H9 (cell line): ENCODE measurements around the gene SARNP. TPM values are rescaled to one million over a fixed set of nuclear protein-coding genes. Genes with fewer than 3 reads are reported as not detected.

ENCODE experiments used
- DNase-seq: peaks from one replicate; pipeline ENCODE4 v3.0.0-alpha.2; 2017
- H2AFZ ChIP-seq: one replicate; pipeline ENCODE4 v1.6.1; 2013; ENCODE audit warnings: mild to moderate bottlenecking, low read length, control low read depth, moderate library complexity
- H2AK5ac ChIP-seq: 2 replicates; pipeline ENCODE4 v1.6.1; 2013; ENCODE audit warnings: low read length, control low read depth, mixed read lengths; ENCODE audit not compliant: insufficient read length
- H2BK120ac ChIP-seq: one replicate; pipeline ENCODE4 v1.6.1; 2013; ENCODE audit warnings: low read depth, mild to moderate bottlenecking, low read length, control low read depth, inconsistent platforms; ENCODE audit not compliant: poor library complexity, severe bottlenecking
- H2BK12ac ChIP-seq: 2 replicates; pipeline ENCODE4 v1.6.1; 2013; ENCODE audit warnings: low read length, control low read depth, mixed read lengths, low read depth; ENCODE audit not compliant: insufficient read length
- H2BK15ac ChIP-seq: 2 replicates; pipeline ENCODE4 v1.6.1; 2013; ENCODE audit warnings: low read depth, low read length, control low read depth
- H2BK20ac ChIP-seq: one replicate; pipeline ENCODE4 v1.6.1; 2013; ENCODE audit warnings: low read depth, mild to moderate bottlenecking, low read length, control low read depth, inconsistent platforms; ENCODE audit not compliant: poor library complexity, severe bottlenecking
- H2BK5ac ChIP-seq: 2 replicates; pipeline ENCODE4 v1.6.1; 2013; ENCODE audit warnings: low read length, control low read depth, mixed read lengths; ENCODE audit not compliant: insufficient read length
- H3K14ac ChIP-seq: 2 replicates; pipeline ENCODE4 v1.6.1; 2013; ENCODE audit warnings: low read length, control low read depth; ENCODE audit not compliant: insufficient read depth
- H3K18ac ChIP-seq: 2 replicates; pipeline ENCODE4 v1.6.1; 2013; ENCODE audit warnings: low read depth, mild to moderate bottlenecking, mixed read lengths, low read length, control low read depth; ENCODE audit not compliant: insufficient read length
- H3K23ac ChIP-seq: 2 replicates; pipeline ENCODE4 v1.6.1; 2013; ENCODE audit warnings: low read length, control low read depth, mixed read lengths, low read depth; ENCODE audit not compliant: insufficient read length
- H3K23me2 ChIP-seq: 2 replicates; pipeline ENCODE4 v1.6.1; 2013; ENCODE audit warnings: low read depth, mild to moderate bottlenecking, mixed read lengths, low read length, control low read depth; ENCODE audit not compliant: insufficient read length, poor library complexity, severe bottlenecking
- H3K27ac ChIP-seq: 2 replicates; pipeline ENCODE4 v1.5.1; 2013; ENCODE audit warnings: low read length, control low read depth, mixed read lengths, low read depth; ENCODE audit not compliant: insufficient read length
- H3K27me3 ChIP-seq: 2 replicates; pipeline ENCODE4 v1.6.1; 2013; ENCODE audit warnings: low read length, control low read depth, inconsistent platforms; ENCODE audit not compliant: insufficient read depth
- H3K4ac ChIP-seq: 2 replicates; pipeline ENCODE4 v1.6.1; 2013; ENCODE audit warnings: low read depth, mild to moderate bottlenecking, control low read depth, inconsistent platforms, low read length, moderate library complexity
- H3K4me1 ChIP-seq: 2 replicates; pipeline ENCODE4 v1.6.1; 2013; ENCODE audit warnings: low read length, control low read depth, inconsistent platforms; ENCODE audit not compliant: insufficient read depth
- H3K4me2 ChIP-seq: 2 replicates; pipeline ENCODE4 v1.6.1; 2013; ENCODE audit warnings: low read length, control low read depth, mixed read lengths; ENCODE audit not compliant: insufficient read length, insufficient read depth
- H3K56ac ChIP-seq: 2 replicates; pipeline ENCODE4 v1.6.1; 2013; ENCODE audit warnings: low read depth, mild to moderate bottlenecking, mixed read lengths, low read length, control low read depth; ENCODE audit not compliant: insufficient read length
- H3K79me1 ChIP-seq: 2 replicates; pipeline ENCODE4 v1.6.1; 2013; ENCODE audit warnings: low read depth, mild to moderate bottlenecking, moderate library complexity, low read length, control low read depth, inconsistent platforms; ENCODE audit not compliant: insufficient read depth, poor library complexity, severe bottlenecking
- H3K79me2 ChIP-seq: 2 replicates; pipeline ENCODE4 v1.6.1; 2013; ENCODE audit warnings: low read length, control low read depth, inconsistent platforms; ENCODE audit not compliant: insufficient read depth
- H3K9ac ChIP-seq: 2 replicates; pipeline ENCODE4 v1.6.1; 2013; ENCODE audit warnings: low read length, control low read depth, mixed read lengths; ENCODE audit not compliant: insufficient read length; ENCODE audit errors: extremely low read depth
- H3K9me3 ChIP-seq: one replicate; pipeline ENCODE4 v1.6.1; 2013; ENCODE audit warnings: low read depth, low read length, inconsistent platforms; ENCODE audit not compliant: control insufficient read depth
- H3T11ph ChIP-seq: one replicate; pipeline ENCODE4 v1.6.1; 2013; ENCODE audit warnings: mild to moderate bottlenecking, low read length, control low read depth, inconsistent platforms
- H4K20me1 ChIP-seq: one replicate; pipeline ENCODE4 v1.6.1; 2013; ENCODE audit not compliant: control insufficient read depth, insufficient read length, insufficient read depth
- H4K5ac ChIP-seq: 2 replicates; pipeline ENCODE4 v1.6.1; 2013; ENCODE audit warnings: low read depth, mild to moderate bottlenecking, mixed read lengths, low read length, control low read depth; ENCODE audit not compliant: insufficient read length
- H4K8ac ChIP-seq: replicated peaks from 2 replicates; pipeline ENCODE4 v1.6.1; 2013; ENCODE audit warnings: low read length, control low read depth, mixed read lengths, low read depth; ENCODE audit not compliant: insufficient read length
- H4K91ac ChIP-seq: 2 replicates; pipeline ENCODE4 v1.6.1; 2013; ENCODE audit warnings: low read depth, mild to moderate bottlenecking, moderate library complexity, mixed read lengths, low read length, control low read depth; ENCODE audit not compliant: insufficient read length
- H3K27ac Mint-ChIP-seq, 3 experiments: 2 replicates in 2 of 3; 3 replicates in 1 of 3; pipeline ENCODE4 v1.8.0; 2020 to 2021; ENCODE audit warnings: mixed read lengths in 3 of 3, mild to moderate bottlenecking in 1 of 3, moderate library complexity in 1 of 3
- H3K27me3 Mint-ChIP-seq: 2 replicates; pipeline ENCODE4 v1.8.0; 2021; ENCODE audit warnings: low read depth, mild to moderate bottlenecking, moderate library complexity, mixed read lengths
- H3K36me3 Mint-ChIP-seq, 3 experiments: 2 replicates in 2 of 3; 3 replicates in 1 of 3; pipeline ENCODE4 v1.8.0; 2020 to 2021; ENCODE audit warnings: low read depth in 3 of 3, mixed read lengths in 3 of 3; ENCODE audit not compliant: insufficient read depth in 1 of 3
- H3K4me1 Mint-ChIP-seq, 2 experiments: 2 replicates each; pipeline ENCODE4 v1.8.0; 2020; ENCODE audit warnings: mixed read lengths in 2 of 2
- H3K4me3 Mint-ChIP-seq, 2 experiments: 2 replicates in 1 of 2; 3 replicates in 1 of 2; pipeline ENCODE4 v1.8.0; 2020 to 2021; ENCODE audit warnings: mild to moderate bottlenecking in 2 of 2, mixed read lengths in 2 of 2, moderate library complexity in 1 of 2
- H3K9me3 Mint-ChIP-seq, 2 experiments: 2 replicates in 1 of 2; 3 replicates in 1 of 2; pipeline ENCODE4 v1.8.0; 2020; ENCODE audit warnings: mild to moderate bottlenecking in 2 of 2, mixed read lengths in 2 of 2, moderate library complexity in 1 of 2
- WGBS: extraction: QIAGEN DNeasy Blood & Tissue Kit; methylation state at CpG from one replicate; pipeline ENCODE4 v1.1.7; 2013; ENCODE audit warnings: missing lambda C conversion rate, low lambda C conversion rate, mixed read lengths; ENCODE audit not compliant: insufficient read length; ENCODE audit errors: extremely low coverage; 5-methylcytosine and 5-hydroxymethylcytosine counted together
- total RNA-seq: library from RNA; stranded (reverse); gene quantifications from 2 replicates; pipeline ENCODE4 v1.2.1, GENCODE V29; 2021
- TF ChIP-seq, protein P1 (sequence below): fragments of 200-600 bp; sonication (generic); conservative IDR thresholded peaks from 3 replicates; pipeline ENCODE4 v1.8.0; 2021; ENCODE audit warnings: antibody characterized with exemption, mild to moderate bottlenecking

The SARNP gene
- total RNA-seq, 1 experiment from 2014 or later: 127 TPM

DNA sequence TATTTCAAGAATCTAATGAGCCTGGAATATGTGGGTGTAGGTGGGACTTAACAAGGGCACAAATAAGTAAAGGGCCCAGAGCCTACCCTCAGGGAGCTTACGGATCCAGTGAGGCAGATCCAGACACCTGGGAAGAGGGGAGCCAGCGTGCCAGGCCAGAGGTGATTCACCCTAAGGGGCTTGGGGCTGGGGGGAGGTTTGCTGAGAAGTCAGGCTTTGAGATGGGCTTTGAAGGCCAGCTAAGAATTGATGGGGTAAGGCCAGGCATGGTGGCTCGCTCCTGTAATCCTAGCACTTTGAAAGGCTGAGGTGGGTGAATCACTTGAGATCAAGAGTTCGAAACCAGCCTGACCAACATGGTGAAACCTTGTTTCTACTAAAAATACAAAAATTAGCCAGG is 25.9 kb upstream of the SARNP start:
- TF ChIP-seq, protein P1, sequence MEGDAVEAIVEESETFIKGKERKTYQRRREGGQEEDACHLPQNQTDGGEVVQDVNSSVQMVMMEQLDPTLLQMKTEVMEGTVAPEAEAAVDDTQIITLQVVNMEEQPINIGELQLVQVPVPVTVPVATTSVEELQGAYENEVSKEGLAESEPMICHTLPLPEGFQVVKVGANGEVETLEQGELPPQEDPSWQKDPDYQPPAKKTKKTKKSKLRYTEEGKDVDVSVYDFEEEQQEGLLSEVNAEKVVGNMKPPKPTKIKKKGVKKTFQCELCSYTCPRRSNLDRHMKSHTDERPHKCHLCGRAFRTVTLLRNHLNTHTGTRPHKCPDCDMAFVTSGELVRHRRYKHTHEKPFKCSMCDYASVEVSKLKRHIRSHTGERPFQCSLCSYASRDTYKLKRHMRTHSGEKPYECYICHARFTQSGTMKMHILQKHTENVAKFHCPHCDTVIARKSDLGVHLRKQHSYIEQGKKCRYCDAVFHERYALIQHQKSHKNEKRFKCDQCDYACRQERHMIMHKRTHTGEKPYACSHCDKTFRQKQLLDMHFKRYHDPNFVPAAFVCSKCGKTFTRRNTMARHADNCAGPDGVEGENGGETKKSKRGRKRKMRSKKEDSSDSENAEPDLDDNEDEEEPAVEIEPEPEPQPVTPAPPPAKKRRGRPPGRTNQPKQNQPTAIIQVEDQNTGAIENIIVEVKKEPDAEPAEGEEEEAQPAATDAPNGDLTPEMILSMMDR: no peak
- no peaks in the 10 kb centered on the region for H3K27me3 ChIP-seq
- no peaks in the 10 kb centered on the region for H3K9me3 ChIP-seq
- peak; percentile 28 for DNase-seq
- no peak overlapping the region for H2BK120ac ChIP-seq
- no CpG with 5 or more reads among the region's 4 CpGs for WGBS
- no peak overlapping the region for H4K91ac ChIP-seq
- peaks cover 3% of the 10 kb centered on the region for H4K20me1 ChIP-seq
- H3K4me1 ChIP-seq: no peaks in the 10 kb centered on the region; the same call in 1 of the 2 replicates
- no peaks in the 10 kb centered on the region for H3K23me2 ChIP-seq
- H2BK5ac ChIP-seq: no peak overlapping the region
- no peak overlapping the region for H3K23ac ChIP-seq
- no peaks in the 10 kb centered on the region for H3K9me3 Mint-ChIP-seq
- no peak overlapping the region for H3K56ac ChIP-seq
- H3K27ac Mint-ChIP-seq: no peak overlapping the region
- no peak overlapping the region for H3K4me3 Mint-ChIP-seq
- H3K9ac ChIP-seq: no peak overlapping the region
- H2BK15ac ChIP-seq: no peak overlapping the region
- H3K79me1 ChIP-seq: no peaks in the 10 kb centered on the region
- H3T11ph ChIP-seq: no peak overlapping the region
- H3K4me2 ChIP-seq: no peak overlapping the region
- H3K36me3 Mint-ChIP-seq: no peaks in the 10 kb centered on the region
- no peak overlapping the region for H3K27ac ChIP-seq
- no peak overlapping the region for H2BK20ac ChIP-seq
- H4K5ac ChIP-seq: no peak overlapping the region
- no peak overlapping the region for H3K4ac ChIP-seq
- H3K18ac ChIP-seq: no peak overlapping the region
- 0 out of 2 replicates have a peak, but pooled peaks cover 2% of the 10 kb centered on the region for H3K27me3 Mint-ChIP-seq
- H3K4me1 Mint-ChIP-seq: peaks cover 19 to 25% of the 10 kb centered on the region in 2 experiments
- no peak overlapping the region for H2BK12ac ChIP-seq
- H2AFZ ChIP-seq: no peak overlapping the region
- no peaks in the 10 kb centered on the region for H3K79me2 ChIP-seq
- no peak overlapping the region for H3K14ac ChIP-seq
- no peak overlapping the region for H4K8ac ChIP-seq
- H2AK5ac ChIP-seq: no peak overlapping the region
